ENCODE measurements around the gene NDUFV2. TPM values are rescaled to one million over a fixed set of nuclear protein-coding genes. Genes with fewer than 3 reads are reported as not detected.
A peak's percentile ranks its signal among the peaks of the same experiment; 100 is the strongest.

Gene NDUFV2
- total RNA-seq, 1 experiment from 2014 or later = 272 TPM

- Histone ChIP-seq H3K27me3 (ENCODE audit: low read length) (no peaks in the 10 kb centered on the region), H3K27ac (ENCODE audit: low read length) (peak overlapping the region; percentile 59), H4K20me1 (ENCODE audit: low read length) (no peaks in the 10 kb centered on the region), H3K4me1 (ENCODE audit: insufficient read depth, low read length) (peaks cover 14% of the 10 kb centered on the region), H3K4me2 (ENCODE audit: low read length) (no peak overlapping the region), H3K79me2 (ENCODE audit: low read length) (no peaks in the 10 kb centered on the region), H3K4me3 (ENCODE audit: low read length) (no peak overlapping the region), H3K9ac (ENCODE audit: low read length) (no peak overlapping the region), H3K9me2 (replicated peaks; ENCODE audit: low read length) (no peaks in the 10 kb centered on the region), H3F3A (ENCODE audit: low read length, unreplicated experiment) (no peaks in the 10 kb centered on the region), H2AFZ (ENCODE audit: low read length) (no peak overlapping the region), H3K9me3 (ENCODE audit: low read length) (no peaks in the 10 kb centered on the region), H3K36me3 (ENCODE audit: low read depth, low read length) (no peaks in the 10 kb centered on the region)
- TF ChIP-seq EZH2phosphoT487 (IDR thresholded peaks at IDR 0.05; ENCODE audit: borderline replicate concordance, low read length) (no peak), EZH2 (IDR thresholded peaks at IDR 0.05; ENCODE audit: low read length, unreplicated experiment) (no peak), CTCF (conservative IDR thresholded peaks at IDR 0.05; ENCODE audit: low read depth, low read length) (no peak)
- ATAC-seq = peak; percentile 69
- peak; percentile 72 for DNase-seq
- ChIA-PET CTCF (no interaction called here), POLR2A (ENCODE audit: unreplicated experiment) (no interaction called here)
- BruUV-seq (replicated peaks) = no TSS peak
- intact Hi-C loops (cut with micrococcal nuclease) = no loop called here
These were observed 34.2 kb upstream of the NDUFV2 start for GRCh38 chr18:9068346-9068745.

DNA sequence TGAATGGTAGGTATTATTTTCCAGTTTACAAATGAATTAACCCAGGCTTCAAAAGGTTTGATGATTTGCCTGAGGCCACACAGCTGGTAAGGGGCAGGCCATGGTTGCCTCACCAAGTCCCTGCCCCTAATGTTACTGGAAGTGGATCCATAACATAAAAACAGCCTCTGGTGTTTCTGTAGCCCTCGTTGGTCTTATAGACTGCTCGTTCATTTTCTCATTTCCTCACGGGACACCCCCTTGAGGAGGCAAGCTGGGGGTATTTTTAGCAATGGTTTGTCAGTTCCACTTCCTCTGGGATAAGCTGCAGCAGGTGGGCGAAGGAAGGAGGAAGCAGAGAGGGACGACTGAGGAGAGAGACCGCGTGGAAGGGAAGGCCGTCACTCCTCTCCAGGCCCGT, 32.9 kb upstream of the NDUFV2 start:
- Histone ChIP-seq H3K79me2 (ENCODE audit: low read length) (no peaks in the 10 kb centered on the region), H3K9me3 (ENCODE audit: low read length) (no peaks in the 10 kb centered on the region), H3K4me2 (ENCODE audit: low read length) (no peak overlapping the region), H3K27me3 (ENCODE audit: low read length) (no peaks in the 10 kb centered on the region), H3K4me3 (ENCODE audit: low read length) (no peak overlapping the region), H3K4me1 (ENCODE audit: insufficient read depth, low read length) (peaks cover 17% of the 10 kb centered on the region), H3K9ac (ENCODE audit: low read length) (no peak overlapping the region), H3K27ac (ENCODE audit: low read length) (no peak overlapping the region), H3K36me3 (ENCODE audit: low read depth, low read length) (no peaks in the 10 kb centered on the region), H4K20me1 (ENCODE audit: low read length) (no peaks in the 10 kb centered on the region), H3F3A (ENCODE audit: low read length, unreplicated experiment) (no peaks in the 10 kb centered on the region), H2AFZ (ENCODE audit: low read length) (no peak overlapping the region), H3K9me2 (replicated peaks; ENCODE audit: low read length) (no peaks in the 10 kb centered on the region)
- intact Hi-C loops (cut with micrococcal nuclease) = no loop called here
- no TSS peak for BruUV-seq (replicated peaks)
- no peak for DNase-seq
- ATAC-seq = no peak
- ChIA-PET CTCF (interaction anchor here (0.6 kb wide), 1 partner anchor 79 kb away, joined by 5 read pairs; no protein-coding TSS in a partner anchor), POLR2A (ENCODE audit: unreplicated experiment) (no interaction called here)
- no peak for TF ChIP-seq EZH2 (IDR thresholded peaks at IDR 0.05; ENCODE audit: low read length, unreplicated experiment)
- no peak for TF ChIP-seq EZH2phosphoT487 (IDR thresholded peaks at IDR 0.05; ENCODE audit: borderline replicate concordance, low read length)
- TF ChIP-seq CTCF (conservative IDR thresholded peaks at IDR 0.05; ENCODE audit: low read depth, low read length) = no peak

DNA sequence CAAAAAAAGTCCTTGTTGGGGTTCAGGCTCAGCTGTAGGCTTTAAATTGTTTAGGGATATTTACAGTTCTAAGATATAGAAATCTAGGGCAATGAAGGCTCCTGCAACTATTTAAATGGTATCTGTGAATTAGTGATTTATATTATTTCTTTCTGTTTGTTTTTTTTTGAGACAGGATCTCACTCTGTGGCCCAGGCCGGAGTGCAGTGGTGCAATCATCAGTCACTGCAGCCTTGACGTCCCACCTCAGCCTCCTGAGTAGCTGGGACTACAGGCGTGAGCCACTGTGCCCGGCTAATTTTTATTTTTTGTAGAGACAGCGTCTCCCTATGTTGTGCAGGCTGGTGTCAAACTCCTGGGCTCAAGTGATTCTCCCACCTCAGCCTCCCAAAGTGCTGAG, 32.3 kb upstream of the NDUFV2 start:
- intact Hi-C loops (cut with micrococcal nuclease) = no loop called here
- POLR2A ChIA-PET (ENCODE audit: unreplicated experiment) = no interaction called here

More for the DNA sequence above, 32.3 kb upstream of the NDUFV2 start:
- no TSS peak for BruUV-seq (replicated peaks)
- Histone ChIP-seq H3K79me2 (ENCODE audit: low read length) (no peaks in the 10 kb centered on the region), H3K9me3 (ENCODE audit: low read length) (no peaks in the 10 kb centered on the region), H3K27ac (ENCODE audit: low read length) (no peak overlapping the region), H3K9me2 (replicated peaks; ENCODE audit: low read length) (no peaks in the 10 kb centered on the region), H3K27me3 (ENCODE audit: low read length) (no peaks in the 10 kb centered on the region), H2AFZ (ENCODE audit: low read length) (no peak overlapping the region), H3F3A (ENCODE audit: low read length, unreplicated experiment) (no peaks in the 10 kb centered on the region), H3K36me3 (ENCODE audit: low read depth, low read length) (no peaks in the 10 kb centered on the region), H3K9ac (ENCODE audit: low read length) (no peak overlapping the region), H3K4me3 (ENCODE audit: low read length) (no peak overlapping the region), H4K20me1 (ENCODE audit: low read length) (no peaks in the 10 kb centered on the region), H3K4me2 (ENCODE audit: low read length) (no peak overlapping the region), H3K4me1 (ENCODE audit: insufficient read depth, low read length) (peaks cover 17% of the 10 kb centered on the region)
- CTCF ChIA-PET = interaction anchor here (0.6 kb wide), 1 partner anchor 78 kb away, joined by 5 read pairs; no protein-coding TSS in a partner anchor
- TF ChIP-seq EZH2phosphoT487 (IDR thresholded peaks at IDR 0.05; ENCODE audit: borderline replicate concordance, low read length) (no peak), EZH2 (IDR thresholded peaks at IDR 0.05; ENCODE audit: low read length, unreplicated experiment) (no peak), CTCF (conservative IDR thresholded peaks at IDR 0.05; ENCODE audit: low read depth, low read length) (no peak)
- ATAC-seq = no peak
- no peak for DNase-seq
